MCF 10A (cell line): Measurements from ENCODE around the gene ABCC5. TPM values are rescaled to one million over a fixed set of nuclear protein-coding genes. Genes with fewer than 3 reads are reported as not detected.

ENCODE experiments used
- BruUV-seq: library from RNA; stranded (reverse); fragments of 400-500 nt; replicated peaks from 2 replicates; lab custom pipeline; 2021; lab: Mats Ljungman, UMichigan
- CTCF ChIA-PET: fragments of 300-600 bp; sonication (Branson Sonifier 250); formaldehyde crosslinking; extraction: SDS; loops from one replicate; lab custom pipeline; 2021; ENCODE audit warnings: antibody characterized with exemption, inconsistent platforms; lab: Yijun Ruan, JAX
- POLR2A ChIA-PET: fragments of 300-600, 350-650 bp; sonication (Branson Sonifier 250); formaldehyde crosslinking; extraction: SDS; loops from one replicate; lab custom pipeline; 2020; ENCODE audit warnings: antibody characterized with exemption, inconsistent platforms; lab: Yijun Ruan, JAX
- DNase-seq: peaks from one replicate; pipeline ENCODE4 v3.0.0-alpha.2; 2018; ENCODE audit not compliant: unreplicated experiment
- H3K27ac Mint-ChIP-seq: one replicate; pipeline ENCODE4 v1.8.0; 2022; ENCODE audit warnings: mild to moderate bottlenecking, low read depth, mixed read lengths; ENCODE audit not compliant: unreplicated experiment
- H3K27me3 Mint-ChIP-seq: one replicate; pipeline ENCODE4 v1.8.0; 2022; ENCODE audit warnings: mixed read lengths; ENCODE audit not compliant: insufficient read depth, unreplicated experiment
- H3K36me3 Mint-ChIP-seq: one replicate; pipeline ENCODE4 v1.8.0; 2022; ENCODE audit warnings: mild to moderate bottlenecking, moderate library complexity, mixed read lengths; ENCODE audit not compliant: insufficient read depth, unreplicated experiment
- H3K4me1 Mint-ChIP-seq: one replicate; pipeline ENCODE4 v1.8.0; 2022; ENCODE audit warnings: mixed read lengths; ENCODE audit not compliant: insufficient read depth, unreplicated experiment
- H3K4me3 Mint-ChIP-seq: one replicate; pipeline ENCODE4 v1.8.0; 2022; ENCODE audit warnings: mild to moderate bottlenecking, moderate library complexity, mixed read lengths; ENCODE audit not compliant: unreplicated experiment
- H3K9me3 Mint-ChIP-seq: one replicate; pipeline ENCODE4 v1.8.0; 2022; ENCODE audit warnings: mixed read lengths; ENCODE audit not compliant: unreplicated experiment
- CTCF ChIP-seq: fragments of 200-600 bp; IDR thresholded peaks from one replicate; pipeline ENCODE4 v1.8.0; 2022; ENCODE audit warnings: antibody characterized with exemption, mild to moderate bottlenecking; ENCODE audit not compliant: unreplicated experiment
- intact Hi-C: fragments of 100-400 bp; cut with micrococcal nuclease; formaldehyde crosslinking; loops from 2 replicates; pipeline ENCODE4 v1.14.1; 2022
- total RNA-seq: library from RNA; stranded (reverse); gene quantifications from 2 replicates; pipeline ENCODE4 v1.2.3, GENCODE V29; 2022

The ABCC5 gene
- total RNA-seq, 1 experiment from 2014 or later, result 16.5 TPM

GRCh38 chr3:183913580-183913920 is 104.1 kb downstream of the ABCC5 start:
- intact Hi-C loops, result no loop called here
- no peaks in the 10 kb centered on the region for H3K36me3 Mint-ChIP-seq
- TF ChIP-seq CTCF, result no peak
- no peak overlapping the region for H3K27ac Mint-ChIP-seq
- CTCF ChIA-PET, result interaction anchor here (1.6 kb wide), 1 partner anchor 18 kb away, joined by 4 read pairs; no protein-coding TSS in a partner anchor
- no peaks in the 10 kb centered on the region for H3K27me3 Mint-ChIP-seq
- no peaks in the 10 kb centered on the region for H3K4me1 Mint-ChIP-seq
- POLR2A ChIA-PET, result interaction anchor here (1.2 kb wide), 1 partner anchor 277 kb away, joined by 4 read pairs; no protein-coding TSS in a partner anchor
- no TSS peak for BruUV-seq
- no peaks in the 10 kb centered on the region for H3K9me3 Mint-ChIP-seq
- H3K4me3 Mint-ChIP-seq, result no peak overlapping the region
- DNase-seq, result no peak

- H3K9me3 Mint-ChIP-seq, result no peaks in the 10 kb centered on the region
- BruUV-seq, result no TSS peak
- no peak for TF ChIP-seq CTCF
- H3K4me1 Mint-ChIP-seq, result no peaks in the 10 kb centered on the region
- ChIA-PET CTCF (interaction anchor here (1.3 to 1.6 kb wide), 2 partner anchors 16 to 17 kb away, joined by 4 read pairs; no protein-coding TSS in a partner anchor), POLR2A (interaction anchor here (1.2 kb wide), 1 partner anchor 277 kb away, joined by 4 read pairs; no protein-coding TSS in a partner anchor)
- H3K36me3 Mint-ChIP-seq, result no peaks in the 10 kb centered on the region
- H3K27ac Mint-ChIP-seq, result no peak overlapping the region
- no peak for DNase-seq
- no peak overlapping the region for H3K4me3 Mint-ChIP-seq
- intact Hi-C loops, result no loop called here
- no peaks in the 10 kb centered on the region for H3K27me3 Mint-ChIP-seq
These were observed 104.6 kb downstream of the ABCC5 start for GRCh38 chr3:183912895-183913579.

- no peak for DNase-seq
- H3K27me3 Mint-ChIP-seq, result no peaks in the 10 kb centered on the region
- POLR2A ChIA-PET, result interaction anchor here (0.6 to 0.7 kb wide), 2 partner anchors 9 to 100 kb away, joined by 3 to 4 read pairs; no protein-coding TSS in a partner anchor
- CTCF ChIA-PET, result interaction anchor here (0.6 to 1.3 kb wide), 4 partner anchors 15 to 387 kb away, joined by 3 to 5 read pairs (median 4); no protein-coding TSS in a partner anchor
- intact Hi-C loops, result no loop called here
- H3K4me1 Mint-ChIP-seq, result no peaks in the 10 kb centered on the region
- TF ChIP-seq CTCF, result no peak
- BruUV-seq, result no TSS peak
- no peak overlapping the region for H3K4me3 Mint-ChIP-seq
- H3K9me3 Mint-ChIP-seq, result no peaks in the 10 kb centered on the region
- no peak overlapping the region for H3K27ac Mint-ChIP-seq
- H3K36me3 Mint-ChIP-seq, result no peaks in the 10 kb centered on the region
These were observed 105.7 kb downstream of the ABCC5 start for GRCh38 chr3:183911763-183912506.

- H3K27ac Mint-ChIP-seq, result no peak overlapping the region
- TF ChIP-seq CTCF, result no peak
- ChIA-PET POLR2A (interaction anchor here (0.6 kb wide), 2 partner anchors 26 to 164 kb away, joined by 3 read pairs; partner anchors contain the start of gene PARL), CTCF (interaction anchor here (0.9 kb wide), 1 partner anchor 16 kb away, joined by 5 read pairs; no protein-coding TSS in a partner anchor)
- no peak overlapping the region for H3K4me3 Mint-ChIP-seq
- BruUV-seq, result no TSS peak
- H3K27me3 Mint-ChIP-seq, result no peaks in the 10 kb centered on the region
- no peaks in the 10 kb centered on the region for H3K4me1 Mint-ChIP-seq
- intact Hi-C loops, result no loop called here
- DNase-seq, result no peak
- H3K36me3 Mint-ChIP-seq, result no peaks in the 10 kb centered on the region
- H3K9me3 Mint-ChIP-seq, result no peaks in the 10 kb centered on the region
These were observed 106.6 kb downstream of the ABCC5 start for GRCh38 chr3:183911087-183911486.
